Measurements from ENCODE around the gene CRIM1. TPM values are rescaled to one million over a fixed set of nuclear protein-coding genes. Genes with fewer than 3 reads are reported as not detected.

Gene CRIM1
- total and polyA plus RNA-seq, 2 of the 8 experiments (the other 6 are each of a cell fraction or from before 2014, with no cell fraction given): 9.4 to 28.4 TPM

DNA sequence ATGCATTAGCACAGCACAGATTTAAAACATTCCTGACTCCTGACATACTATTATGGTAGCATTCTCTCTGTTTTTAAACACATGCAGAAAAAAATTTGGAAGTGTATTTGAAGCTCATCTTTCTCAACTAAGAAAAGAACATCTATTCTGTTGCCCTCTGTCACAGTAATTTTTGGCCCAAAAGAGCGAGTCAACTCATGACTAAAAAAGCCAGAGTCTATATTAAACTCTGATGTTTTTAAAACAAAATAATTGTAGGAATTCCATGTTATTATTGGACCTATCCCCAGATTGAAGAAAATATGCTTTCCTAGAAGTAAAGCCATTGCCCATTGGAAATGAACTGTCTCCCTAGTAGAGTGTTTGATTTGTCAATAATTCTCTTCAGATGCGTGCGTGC lies 96.7 kb downstream of the CRIM1 start:
- 91% methylated on average over 3 of the region's 3 CpGs; no CpG with 5 or more reads in 1 of the 2 experiments for WGBS, 2 experiments (ENCODE audit: extremely low coverage in 1 of 2, insufficient coverage in 1 of 2, insufficient read length in 1 of 2, insufficient replicate concordance in 2 of 2, low coverage in 1 of 2, low lambda C conversion rate in 2 of 2, missing lambda C conversion rate in 1 of 2)
- H3K9ac ChIP-seq (replicated peaks in 1 of 4; ENCODE audit: extremely low read depth in 1 of 4, low read depth in 3 of 4, low read length in 3 of 4): no peak overlapping the region
- no peak for FAIRE-seq
- TF ChIP-seq GTF2F1 (IDR thresholded peaks at IDR 0.05; ENCODE audit: borderline replicate concordance, low read depth, low read length): no peak
- no peak for TF ChIP-seq TCF12 (IDR thresholded peaks at IDR 0.05; ENCODE audit: low read depth, low read length)
- TF ChIP-seq, protein P1, sequence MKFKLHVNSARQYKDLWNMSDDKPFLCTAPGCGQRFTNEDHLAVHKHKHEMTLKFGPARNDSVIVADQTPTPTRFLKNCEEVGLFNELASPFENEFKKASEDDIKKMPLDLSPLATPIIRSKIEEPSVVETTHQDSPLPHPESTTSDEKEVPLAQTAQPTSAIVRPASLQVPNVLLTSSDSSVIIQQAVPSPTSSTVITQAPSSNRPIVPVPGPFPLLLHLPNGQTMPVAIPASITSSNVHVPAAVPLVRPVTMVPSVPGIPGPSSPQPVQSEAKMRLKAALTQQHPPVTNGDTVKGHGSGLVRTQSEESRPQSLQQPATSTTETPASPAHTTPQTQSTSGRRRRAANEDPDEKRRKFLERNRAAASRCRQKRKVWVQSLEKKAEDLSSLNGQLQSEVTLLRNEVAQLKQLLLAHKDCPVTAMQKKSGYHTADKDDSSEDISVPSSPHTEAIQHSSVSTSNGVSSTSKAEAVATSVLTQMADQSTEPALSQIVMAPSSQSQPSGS (IDR thresholded peaks at IDR 0.05; ENCODE audit: low read length): no peak
- TF ChIP-seq CBX8 (IDR thresholded peaks at IDR 0.05; ENCODE audit: borderline replicate concordance, low read depth, low read length): no peak
- no peak for TF ChIP-seq SP2 (IDR thresholded peaks at IDR 0.05; ENCODE audit: low read length)
- no peak for TF ChIP-seq KDM1A (IDR thresholded peaks at IDR 0.05; ENCODE audit: borderline replicate concordance, low read length)
- TF ChIP-seq SP4 (IDR thresholded peaks at IDR 0.05; ENCODE audit: low read length): no peak
- TF ChIP-seq TBP (IDR thresholded peaks at IDR 0.05; ENCODE audit: low read depth, low read length): no peak
- no peak for TF ChIP-seq JUND (IDR thresholded peaks at IDR 0.05; ENCODE audit: low read length)
- no peak for TF ChIP-seq ASH2L (IDR thresholded peaks at IDR 0.05; ENCODE audit: low read length)
- no peak for TF ChIP-seq TAF7 (optimal IDR thresholded peaks at IDR 0.05; ENCODE audit: borderline replicate concordance, low read depth, low read length)
- TF ChIP-seq, protein P2, sequence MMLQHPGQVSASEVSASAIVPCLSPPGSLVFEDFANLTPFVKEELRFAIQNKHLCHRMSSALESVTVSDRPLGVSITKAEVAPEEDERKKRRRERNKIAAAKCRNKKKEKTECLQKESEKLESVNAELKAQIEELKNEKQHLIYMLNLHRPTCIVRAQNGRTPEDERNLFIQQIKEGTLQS (IDR thresholded peaks at IDR 0.05; ENCODE audit: insufficient read depth, low read depth, low read length): no peak
- no peak for TF ChIP-seq CBX5 (IDR thresholded peaks at IDR 0.05; ENCODE audit: low read depth, low read length)

More for the DNA sequence above, 96.7 kb downstream of the CRIM1 start:
- DNase-seq (ENCODE audit: low read depth in 1 of 2, low spot score in 2 of 2): no peak
- H3K4ac ChIP-seq (replicated peaks; ENCODE audit: insufficient read length, low read depth, low read length): no peak overlapping the region
- H3K9me3 ChIP-seq (ENCODE audit: insufficient read depth in 2 of 2, low read depth in 1 of 2, low read length in 1 of 2): no peaks in the 10 kb centered on the region
- no peaks in the 10 kb centered on the region for H3K27me3 ChIP-seq (replicated peaks in 1 of 4; ENCODE audit: control insufficient read depth in 3 of 4, extremely low read depth in 1 of 4, insufficient read depth in 3 of 4, low read length in 3 of 4)
- H3K4me2 ChIP-seq (ENCODE audit: insufficient read depth in 1 of 2, low read depth in 2 of 2, low read length in 2 of 2): no peak overlapping the region
- no peak overlapping the region for H2AFZ ChIP-seq (ENCODE audit: low read length)
- no peak overlapping the region for H4K8ac ChIP-seq (ENCODE audit: extremely low read depth, insufficient read depth, low read length)
- no peak overlapping the region for H2BK5ac ChIP-seq (ENCODE audit: low read depth, low read length)
- H3K79me1 ChIP-seq (ENCODE audit: low read depth, low read length): no peaks in the 10 kb centered on the region
- ChIA-PET POLR2A (ENCODE audit: partially characterized antibody) (no interaction called here), CTCF (ENCODE audit: partially characterized antibody) (interaction anchor here (1.3 to 1.4 kb wide), 2 partner anchors 14 to 100 kb away, joined by 3 read pairs; no protein-coding TSS in a partner anchor)
- no peak overlapping the region for H4K5ac ChIP-seq (ENCODE audit: insufficient read length, low read depth, low read length)
- H2BK120ac ChIP-seq (replicated peaks; ENCODE audit: low read depth, low read length): no peak overlapping the region
- H4K91ac ChIP-seq (replicated peaks; ENCODE audit: insufficient read length, low read length): no peak overlapping the region
- H3K79me2 ChIP-seq (ENCODE audit: control insufficient read depth in 1 of 2, insufficient read depth in 2 of 2, low read length in 2 of 2): peaks cover 0 to 2% of the 10 kb centered on the region in 2 experiments; a peak in 1 of 4 replicates
- no peak overlapping the region for H3K27ac ChIP-seq (ENCODE audit: low read depth, low read length)
- no peaks in the 10 kb centered on the region for H3K23me2 ChIP-seq (ENCODE audit: low read depth, low read length)
- peaks cover 0 to 4% of the 10 kb centered on the region in 2 experiments for H4K20me1 ChIP-seq (replicated peaks in 1 of 2; ENCODE audit: control insufficient read depth in 1 of 2, insufficient read depth in 2 of 2, low read length in 2 of 2)
- no peak overlapping the region for H2BK20ac ChIP-seq (ENCODE audit: low read length)
- H3K4me1 ChIP-seq (replicated peaks in 1 of 4; ENCODE audit: control insufficient read depth in 3 of 4, insufficient read depth in 4 of 4, low read length in 3 of 4): peaks cover 0 to 11% (median 9%) of the 10 kb centered on the region in 4 experiments; a peak in 4 of 7 replicates
- H3K4me3 ChIP-seq (ENCODE audit: extremely low read depth in 1 of 4, insufficient read depth in 2 of 4, low read depth in 3 of 4, low read length in 4 of 4): no peak overlapping the region
- no peak overlapping the region for H3K14ac ChIP-seq (ENCODE audit: insufficient read length)
- no peak overlapping the region for H3K18ac ChIP-seq (ENCODE audit: extremely low read depth, low read length)
- H2AK5ac ChIP-seq (ENCODE audit: low read depth, low read length): no peak overlapping the region
- H3K56ac ChIP-seq (replicated peaks; ENCODE audit: insufficient read length, low read depth, low read length): no peak overlapping the region
- H2BK12ac ChIP-seq (ENCODE audit: low read depth, low read length): no peak overlapping the region
- H3K23ac ChIP-seq (ENCODE audit: insufficient read length): no peak overlapping the region
- peaks cover 0 to 23% (median 6%) of the 10 kb centered on the region in 4 experiments; a peak in 4 of 8 replicates for H3K36me3 ChIP-seq (ENCODE audit: control insufficient read depth in 2 of 4, insufficient read depth in 4 of 4, low read length in 3 of 4)
- no peak overlapping the region for H2BK15ac ChIP-seq (ENCODE audit: low read length)
